CD4-positive, alpha-beta T cell treated with Interferon gamma for 1 hour (primary cell): ENCODE measurements around the gene C19orf53.

Experiments used
- DNase-seq: peaks from one replicate; pipeline ENCODE4 v3.0.0-alpha.2; 2020

C19orf53 gene

GRCh38 chr19:13796301-13797057 lies 22.2 kb downstream of the C19orf53 start:
- DNase-seq: peak; percentile 25

DNA sequence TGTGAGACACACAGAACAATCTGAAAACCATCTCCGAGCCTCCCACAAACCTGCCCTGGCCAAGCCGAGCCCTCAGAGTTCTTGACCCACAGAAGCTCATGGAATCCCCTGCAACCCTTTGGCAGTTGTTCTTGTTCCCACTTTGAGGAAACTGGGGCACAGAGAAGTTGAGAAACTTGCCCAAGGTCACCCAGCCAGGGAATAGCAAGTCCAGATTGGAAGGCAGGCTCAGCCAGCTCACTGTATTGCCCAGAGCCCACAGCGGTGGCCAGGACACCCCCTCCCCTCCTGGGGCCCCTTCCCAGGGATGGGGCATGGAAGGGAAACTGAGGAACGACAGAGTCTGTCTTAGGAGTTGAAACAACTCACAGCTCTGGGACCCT lies 22.8 kb downstream of the C19orf53 start:
- no peak for DNase-seq

DNA sequence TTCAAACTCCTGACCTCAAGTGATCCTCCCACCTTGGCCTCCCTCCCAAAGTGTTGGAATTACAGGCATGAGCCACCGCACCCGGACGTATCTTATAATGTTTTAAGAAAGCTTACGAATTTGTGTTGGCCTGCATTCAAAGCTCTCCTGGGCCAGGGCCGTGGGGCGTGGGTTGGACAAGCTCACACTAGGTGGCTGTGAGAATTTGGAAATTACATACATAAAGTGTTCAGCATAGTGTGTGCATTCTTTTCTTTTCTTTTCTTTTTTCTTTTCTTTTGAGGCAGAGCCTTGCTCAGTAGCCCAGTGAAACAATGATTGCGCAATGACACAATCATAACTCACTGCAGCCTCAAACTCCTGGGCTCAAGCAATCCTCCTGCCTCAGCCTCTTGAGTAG lies 23.6 kb downstream of the C19orf53 start:
- DNase-seq: no peak

GRCh38 chr19:13799669-13800068 lies 25.4 kb downstream of the C19orf53 start:
- no peak for DNase-seq

DNA sequence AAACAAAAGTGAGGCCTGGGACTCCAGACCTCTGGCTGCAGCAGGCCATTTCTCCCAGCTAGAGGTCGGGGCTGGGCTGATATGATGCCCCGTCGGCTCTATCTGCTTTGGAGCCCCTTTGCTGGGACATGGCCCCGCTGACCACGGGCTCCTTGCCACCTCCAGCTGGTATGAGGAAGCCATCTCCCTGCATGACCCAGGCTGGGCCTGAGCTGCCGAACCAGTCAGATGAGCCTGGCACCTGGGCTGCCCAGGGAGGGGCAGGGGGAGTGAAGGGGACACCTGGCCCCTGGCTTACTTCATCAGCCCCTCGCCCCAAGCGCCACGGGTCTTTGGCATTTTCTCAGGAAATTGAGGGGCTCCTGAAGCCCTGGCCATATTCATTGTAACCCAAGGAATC lies 28.8 kb downstream of the C19orf53 start:
- DNase-seq: no peak

- DNase-seq: no peak
Observed at GRCh38 chr19:13804830-13805683, 30.8 kb downstream of the C19orf53 start.

GRCh38 chr19:13806728-13807127 lies 32.5 kb downstream of the C19orf53 start:
- no peak for DNase-seq

GRCh38 chr19:13807421-13808021 lies 33.3 kb downstream of the C19orf53 start:
- DNase-seq: no peak

DNA sequence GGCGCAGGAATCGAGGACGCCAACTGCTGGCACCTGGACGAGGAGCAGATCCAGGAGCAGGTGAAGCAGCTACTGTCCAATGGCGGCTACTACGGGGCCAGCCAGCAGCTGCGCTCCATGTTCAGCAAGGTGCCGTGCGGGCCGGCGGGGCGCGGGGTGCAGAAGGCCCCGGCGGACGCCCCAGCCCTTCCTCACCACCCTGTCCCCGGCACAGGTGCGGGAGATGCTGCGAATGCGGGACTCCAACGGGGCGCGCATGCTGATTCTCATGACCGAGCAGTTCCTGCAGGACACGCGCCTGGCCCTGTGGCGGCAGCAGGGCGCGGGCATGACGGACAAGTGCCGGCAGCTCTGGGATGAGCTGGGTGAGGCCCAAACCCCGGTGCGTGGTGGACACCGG lies 34.6 kb downstream of the C19orf53 start:
- no peak for DNase-seq

- no peak for DNase-seq
Observed at GRCh38 chr19:13812544-13812943, 38.3 kb downstream of the C19orf53 start.

GRCh38 chr19:13813147-13813546 lies 38.9 kb downstream of the C19orf53 start:
- no peak for DNase-seq

DNA sequence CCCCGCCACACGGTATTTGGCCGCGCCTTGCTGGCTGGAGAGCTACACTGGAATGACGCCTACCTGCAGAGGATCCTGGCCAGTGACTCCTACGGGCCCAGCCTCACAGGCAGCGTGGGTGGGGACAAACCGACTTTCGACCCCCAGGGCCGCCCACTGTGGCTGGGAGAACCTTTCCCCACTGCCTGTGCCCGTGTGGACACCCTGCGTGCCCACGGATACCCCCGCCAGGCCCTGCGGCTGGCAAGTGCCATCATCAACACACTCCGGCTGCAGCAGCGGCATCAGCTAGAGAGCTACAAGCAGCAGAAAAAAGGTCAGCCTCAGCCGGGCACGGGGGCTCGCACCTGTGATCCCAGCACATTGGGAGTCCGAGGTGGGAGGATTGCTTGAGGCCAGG lies 40.3 kb downstream of the C19orf53 start:
- DNase-seq: no peak

GRCh38 chr19:13817018-13817614 lies 42.9 kb downstream of the C19orf53 start:
- peak; percentile 27 for DNase-seq

DNA sequence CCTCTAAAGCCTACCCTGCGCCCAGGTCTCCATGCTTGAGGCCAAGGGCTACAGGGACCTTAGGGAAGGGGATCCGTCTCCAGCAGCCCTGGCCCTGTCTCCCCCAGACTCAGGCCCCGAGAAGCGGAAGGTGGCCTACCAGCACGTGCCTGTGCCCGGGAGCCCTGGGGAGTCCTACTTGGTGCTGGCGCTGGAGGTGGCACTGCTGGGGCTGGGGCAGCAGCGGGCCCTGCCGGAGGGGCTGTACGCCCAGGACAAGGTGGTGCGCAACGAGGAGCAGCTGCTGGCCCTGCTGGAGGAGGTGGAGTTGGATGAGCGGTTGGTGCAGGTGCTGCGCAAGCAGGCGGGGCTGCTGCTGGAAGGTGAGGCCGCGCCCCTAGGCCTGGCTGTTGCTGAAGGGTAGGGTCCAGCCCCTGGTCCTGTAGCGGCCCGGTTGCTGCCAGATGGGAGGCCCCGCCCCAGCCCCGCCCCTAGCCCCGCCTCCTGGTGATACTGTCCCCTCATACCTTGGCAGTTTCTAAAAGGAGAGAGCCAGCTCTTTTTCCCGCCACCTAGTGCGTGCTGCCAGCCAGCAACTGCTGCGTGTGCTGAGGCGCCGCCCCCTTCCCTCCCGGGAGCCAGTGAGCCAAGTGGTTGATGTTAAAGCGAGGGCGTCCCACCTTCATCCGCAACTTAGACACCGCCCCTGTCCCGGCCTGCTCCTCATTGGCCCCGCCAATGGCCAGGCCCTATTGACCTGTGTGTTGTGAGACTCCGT lies 43.5 kb downstream of the C19orf53 start:
- peak; percentile 68 for DNase-seq

GRCh38 chr19:13819238-13819637 lies 45.0 kb downstream of the C19orf53 start:
- no peak for DNase-seq

DNA sequence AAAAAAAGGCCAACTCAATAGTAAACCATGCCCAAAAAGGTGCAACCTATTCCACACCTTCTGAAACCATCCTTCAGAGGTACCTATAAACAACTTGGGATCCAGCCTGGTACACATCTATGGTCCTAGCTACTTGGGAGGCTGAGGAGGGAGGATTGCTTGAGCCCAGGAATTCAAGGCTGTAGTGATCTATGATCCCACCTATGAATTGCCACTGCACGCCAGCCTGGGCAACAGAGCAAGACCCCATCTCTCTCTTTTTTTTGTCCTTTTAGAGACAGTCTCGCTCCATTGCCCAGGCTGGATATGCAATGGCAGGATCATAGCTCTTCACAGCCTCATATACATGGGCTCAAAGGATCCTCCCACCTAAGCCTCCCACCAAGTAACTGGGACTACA lies 47.0 kb downstream of the C19orf53 start:
- DNase-seq: no peak

GRCh38 chr19:13823256-13823655 lies 49.0 kb downstream of the C19orf53 start:
- no peak for DNase-seq

DNA sequence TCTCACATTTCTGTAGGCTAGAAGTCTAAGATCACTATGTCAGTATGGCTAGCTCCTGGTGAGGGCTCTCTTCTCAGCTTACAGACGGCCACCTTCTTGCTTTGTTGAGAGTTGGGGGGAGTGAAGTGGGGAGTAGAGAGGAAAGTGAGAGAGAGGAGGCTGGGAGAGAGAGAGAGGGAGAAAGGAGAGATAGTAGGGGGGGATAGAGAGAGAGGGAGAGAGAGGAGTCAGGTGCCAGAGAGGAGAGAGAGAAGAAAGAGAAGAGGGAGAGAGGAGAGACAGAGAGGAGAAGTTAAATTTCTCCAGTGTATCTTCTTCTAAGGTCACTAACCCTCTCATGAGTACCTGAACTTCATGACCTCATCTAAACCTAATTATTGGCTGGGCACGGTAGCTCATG lies 49.6 kb downstream of the C19orf53 start:
- no peak for DNase-seq

DNA sequence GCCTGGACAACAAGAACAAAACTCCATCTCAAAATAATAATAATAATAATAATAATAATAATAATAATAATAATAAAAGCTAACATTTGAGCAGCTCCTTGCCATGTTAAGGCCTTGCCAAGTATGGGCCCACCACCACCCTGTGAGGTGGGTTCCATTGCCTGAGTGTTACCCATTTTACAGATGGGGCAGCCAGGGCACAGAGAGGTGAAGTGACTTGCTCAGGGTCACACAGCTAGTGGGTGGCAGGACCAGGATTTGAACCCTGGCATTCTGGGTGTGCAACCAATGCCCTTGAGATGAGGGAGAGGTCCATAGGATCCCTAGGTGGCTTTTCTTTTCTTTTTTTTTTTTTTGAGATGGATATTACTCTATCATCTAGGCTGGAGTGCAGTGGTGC lies 50.4 kb downstream of the C19orf53 start:
- DNase-seq: no peak

DNA sequence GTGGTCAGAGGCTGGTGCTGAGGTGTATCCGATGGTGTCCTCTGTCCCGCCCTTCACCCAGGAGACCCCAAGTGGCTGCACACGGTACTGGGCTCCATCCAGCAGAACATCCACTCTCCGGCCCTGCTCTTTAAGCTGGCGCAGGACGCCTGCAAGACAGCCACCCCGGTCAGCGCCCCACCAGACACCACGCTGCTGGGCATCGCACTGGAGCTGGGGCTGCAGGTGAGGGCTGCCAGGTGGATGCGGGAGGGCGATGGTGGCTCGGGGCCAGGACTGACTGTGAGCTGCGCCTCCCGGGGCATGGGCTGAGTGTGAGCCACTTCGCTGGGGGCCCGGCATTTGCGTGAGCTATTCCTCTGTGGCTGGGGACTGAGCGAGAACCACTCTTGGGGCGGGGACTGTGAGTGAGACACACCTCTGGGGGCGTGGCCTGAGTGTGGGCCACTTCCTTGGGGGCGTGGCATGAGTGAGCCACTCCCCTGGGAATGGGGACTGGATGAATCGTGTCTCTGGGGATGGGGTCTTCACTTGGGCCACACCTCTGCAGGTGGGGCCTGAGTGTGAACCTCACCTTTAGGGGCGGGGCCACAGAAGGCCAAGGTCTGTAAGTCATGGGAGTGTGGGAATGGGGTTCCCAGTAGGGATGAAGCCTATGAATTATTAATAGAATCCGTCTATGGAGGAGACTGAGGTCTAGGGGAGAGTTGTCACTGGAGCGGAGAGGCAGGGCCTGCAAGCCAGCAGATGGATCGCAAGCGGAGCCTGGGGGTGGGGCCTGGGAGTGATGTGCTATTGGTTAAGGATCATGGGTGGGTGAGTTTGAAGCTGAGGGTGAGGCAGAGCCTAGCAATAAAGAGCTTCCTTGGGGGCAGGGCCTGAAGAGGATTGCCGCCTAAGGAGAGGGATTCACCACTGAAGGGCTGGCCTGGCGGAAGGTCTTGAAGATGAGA lies 51.5 kb downstream of the C19orf53 start:
- DNase-seq: no peak

DNA sequence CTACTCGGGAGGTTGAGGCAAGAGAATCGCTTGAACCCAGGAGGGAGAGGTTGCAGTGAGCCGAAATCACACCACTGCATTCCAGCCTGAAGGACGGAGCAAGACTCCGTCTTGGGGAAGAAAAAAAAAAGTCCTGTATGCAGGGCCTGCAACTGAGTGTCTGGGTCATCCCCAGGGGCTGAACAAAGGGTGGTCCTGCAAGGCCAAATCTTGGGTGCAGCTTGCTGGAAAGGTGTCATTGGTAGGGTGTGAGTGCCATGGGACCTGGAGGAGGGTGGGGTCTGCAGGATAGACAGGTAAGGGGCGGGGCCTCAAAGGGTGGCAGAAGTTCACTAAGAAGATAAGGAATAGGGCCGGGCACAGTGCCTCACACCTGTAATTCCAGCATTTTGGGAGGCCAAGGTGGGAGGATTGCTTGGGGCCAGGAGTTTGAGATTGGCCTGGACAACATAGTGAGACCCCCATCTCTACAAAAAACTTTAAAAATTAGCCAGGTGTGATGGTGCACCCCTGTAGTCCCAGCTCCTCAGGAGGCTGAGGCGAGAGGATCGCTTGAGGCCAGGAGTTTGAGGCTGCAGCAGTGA lies 52.5 kb downstream of the C19orf53 start:
- no peak for DNase-seq
